ENCODE measurements around the gene ZFPM1.

The ZFPM1 gene

DNA sequence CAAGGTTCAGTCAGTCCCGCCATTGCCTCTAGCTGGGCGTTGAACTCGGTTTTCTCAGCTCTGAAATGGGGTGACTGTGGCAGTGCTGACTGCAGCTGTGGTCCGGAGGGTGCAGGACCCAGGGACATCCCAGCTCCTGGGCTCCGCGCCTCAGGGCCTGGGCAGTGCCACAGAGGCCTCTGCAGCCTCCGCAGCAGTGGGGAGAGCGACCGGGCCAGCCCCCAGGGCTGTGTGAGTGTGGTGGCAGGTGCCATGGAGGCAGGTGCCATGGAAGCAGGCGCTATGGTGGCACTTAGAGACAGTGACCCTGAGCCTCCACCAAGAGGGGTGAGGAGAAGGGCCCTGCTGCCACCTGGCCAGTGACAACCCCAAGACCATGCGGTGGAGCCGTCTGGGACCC lies 39.4 kb upstream of the ZFPM1 start:
- Histone ChIP-seq H3K4me3 (ENCODE audit: insufficient read length, low read depth) (no peak overlapping the region), H3K36me3 (ENCODE audit: insufficient read depth, insufficient read length, low read length) (no peaks in the 10 kb centered on the region), H3K4me1 (ENCODE audit: insufficient read depth, insufficient read length) (peaks cover 3% of the 10 kb centered on the region), H3K9ac (ENCODE audit: insufficient read length, low read depth) (no peak overlapping the region), H3K27me3 (ENCODE audit: insufficient read depth, insufficient read length) (no peaks in the 10 kb centered on the region), H3K9me3 (ENCODE audit: insufficient read depth, low read length) (no peaks in the 10 kb centered on the region)
- no peak for TF ChIP-seq SUZ12 (IDR thresholded peaks at IDR 0.05; ENCODE audit: extremely low read depth, insufficient read depth, insufficient read length)
- TF ChIP-seq ZNF274 (IDR thresholded peaks at IDR 0.05; ENCODE audit: low read depth, low read length), result no peak
- no peak for TF ChIP-seq YY1 (IDR thresholded peaks at IDR 0.05; ENCODE audit: insufficient read depth, insufficient read length)
- DNase-seq (ENCODE audit: low read depth, low spot score), result no peak

DNA sequence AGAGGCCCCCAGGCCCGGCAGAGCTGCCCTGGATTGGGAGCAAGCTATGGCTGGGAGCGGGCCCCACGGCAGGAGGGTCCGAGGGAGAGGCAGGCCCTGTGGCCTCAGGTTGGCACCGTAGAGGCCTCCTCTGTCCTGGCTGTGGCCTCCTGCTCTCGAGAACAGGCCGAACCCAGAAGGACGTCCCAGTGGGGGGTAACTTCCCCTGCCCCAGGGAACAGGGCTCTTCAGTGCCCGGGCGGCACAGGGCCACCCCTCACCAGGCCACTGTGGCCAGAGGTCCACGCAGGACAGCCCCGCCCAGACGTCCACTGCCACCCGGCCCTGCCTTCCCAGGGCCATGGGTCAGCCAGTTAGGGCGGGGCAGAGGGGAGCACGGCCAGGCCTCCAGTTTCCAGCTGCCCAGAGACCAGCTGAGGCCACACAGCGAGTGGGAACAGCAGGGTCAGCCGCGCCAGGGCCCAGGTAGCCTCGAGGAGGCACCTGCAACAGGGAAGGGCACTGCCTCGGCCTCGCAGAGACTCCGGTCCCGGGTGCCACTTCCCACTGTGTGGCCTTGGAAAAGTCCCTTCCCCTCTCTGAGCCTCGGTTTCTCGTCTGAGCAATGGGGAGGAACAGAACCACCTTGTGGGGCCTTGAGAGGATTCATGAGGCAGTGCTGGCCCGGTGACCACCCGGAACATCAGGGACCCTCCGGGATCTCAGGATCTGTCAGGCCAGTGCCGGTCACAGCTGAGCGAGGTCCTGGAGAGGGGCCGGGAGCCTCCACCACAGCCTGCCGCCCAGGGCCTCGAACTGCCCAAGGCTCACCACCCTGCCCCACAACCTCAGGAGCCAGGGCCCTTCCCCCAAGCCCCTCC lies 38.3 kb upstream of the ZFPM1 start:
- H3K36me3 ChIP-seq (ENCODE audit: insufficient read depth, insufficient read length, low read length), result no peaks in the 10 kb centered on the region
- peak overlapping the region; percentile 25 for H3K9ac ChIP-seq (ENCODE audit: insufficient read length, low read depth)
- H3K4me3 ChIP-seq (ENCODE audit: insufficient read length, low read depth), result no peak overlapping the region
- no peaks in the 10 kb centered on the region for H3K27me3 ChIP-seq (ENCODE audit: insufficient read depth, insufficient read length)
- H3K4me1 ChIP-seq (ENCODE audit: insufficient read depth, insufficient read length), result peaks cover 3% of the 10 kb centered on the region
- no peaks in the 10 kb centered on the region for H3K9me3 ChIP-seq (ENCODE audit: insufficient read depth, low read length)
- no peak for DNase-seq (ENCODE audit: low read depth, low spot score)
- no peak for TF ChIP-seq YY1 (IDR thresholded peaks at IDR 0.05; ENCODE audit: insufficient read depth, insufficient read length)
- no peak for TF ChIP-seq SUZ12 (IDR thresholded peaks at IDR 0.05; ENCODE audit: extremely low read depth, insufficient read depth, insufficient read length)
- TF ChIP-seq ZNF274 (IDR thresholded peaks at IDR 0.05; ENCODE audit: low read depth, low read length), result no peak

DNA sequence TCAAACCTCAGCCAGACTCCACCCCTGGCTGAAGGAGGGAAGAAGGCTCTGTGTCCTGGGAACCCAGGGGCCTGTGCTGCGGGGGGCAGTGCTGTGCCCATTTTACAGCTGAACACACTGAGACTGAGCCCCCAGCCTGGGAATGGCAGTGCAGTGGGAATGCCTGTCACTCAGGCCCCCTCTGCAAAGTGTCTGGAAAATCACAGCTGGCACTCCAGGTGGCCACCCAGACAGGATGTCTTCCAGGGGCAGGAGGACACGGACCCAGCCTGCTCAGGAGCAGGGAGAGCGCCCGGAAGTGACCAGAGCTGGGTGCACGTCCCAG lies 37.7 kb upstream of the ZFPM1 start:
- Histone ChIP-seq H3K9ac (ENCODE audit: insufficient read length, low read depth) (peak overlapping the region; percentile 25), H3K27me3 (ENCODE audit: insufficient read depth, insufficient read length) (no peaks in the 10 kb centered on the region)
- TF ChIP-seq ZNF274 (IDR thresholded peaks at IDR 0.05; ENCODE audit: low read depth, low read length) (no peak), YY1 (IDR thresholded peaks at IDR 0.05; ENCODE audit: insufficient read depth, insufficient read length) (no peak), SUZ12 (IDR thresholded peaks at IDR 0.05; ENCODE audit: extremely low read depth, insufficient read depth, insufficient read length) (no peak)

DNA sequence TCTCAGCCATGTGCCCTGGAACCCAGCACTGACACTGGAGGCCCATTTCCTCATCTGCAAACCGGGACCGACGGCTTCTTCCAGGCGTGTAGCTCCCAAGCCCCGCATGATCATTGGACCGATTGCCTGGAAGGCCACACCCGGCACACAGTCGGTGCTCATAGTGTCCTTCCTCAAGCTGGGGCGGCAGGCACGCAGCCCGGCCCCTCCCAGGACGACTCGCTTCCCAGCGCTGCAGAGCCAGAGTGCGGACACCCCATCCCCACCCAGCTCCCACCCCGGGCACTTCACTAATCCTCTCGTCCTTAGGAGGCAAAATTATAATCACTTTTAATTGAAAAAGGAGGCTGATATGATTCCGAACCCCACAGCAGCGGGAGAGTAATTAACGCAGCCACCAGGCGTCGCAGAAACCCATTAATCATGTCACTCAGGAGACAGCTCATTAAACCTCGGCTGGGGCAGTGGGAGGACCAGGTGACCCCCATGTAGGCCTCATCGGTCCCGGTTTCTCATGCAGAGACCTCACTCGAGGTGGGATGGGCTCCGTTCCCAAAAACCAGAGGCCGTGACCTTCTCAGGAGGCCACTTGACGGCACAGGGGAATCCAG lies 37.3 kb upstream of the ZFPM1 start:
- Histone ChIP-seq H3K9ac (ENCODE audit: insufficient read length, low read depth) (peak overlapping the region; percentile 25), H3K4me1 (ENCODE audit: insufficient read depth, insufficient read length) (peaks cover 6% of the 10 kb centered on the region)
- TF ChIP-seq ZNF274 (IDR thresholded peaks at IDR 0.05; ENCODE audit: low read depth, low read length) (no peak), SUZ12 (IDR thresholded peaks at IDR 0.05; ENCODE audit: extremely low read depth, insufficient read depth, insufficient read length) (no peak), YY1 (IDR thresholded peaks at IDR 0.05; ENCODE audit: insufficient read depth, insufficient read length) (no peak)

More for the DNA sequence above, 37.7 kb upstream of the ZFPM1 start:
- no peaks in the 10 kb centered on the region for H3K36me3 ChIP-seq (ENCODE audit: insufficient read depth, insufficient read length, low read length)
- no peak for DNase-seq (ENCODE audit: low read depth, low spot score)
- peaks cover 5% of the 10 kb centered on the region for H3K4me1 ChIP-seq (ENCODE audit: insufficient read depth, insufficient read length)
- H3K9me3 ChIP-seq (ENCODE audit: insufficient read depth, low read length), result no peaks in the 10 kb centered on the region
- no peak overlapping the region for H3K4me3 ChIP-seq (ENCODE audit: insufficient read length, low read depth)

DNA sequence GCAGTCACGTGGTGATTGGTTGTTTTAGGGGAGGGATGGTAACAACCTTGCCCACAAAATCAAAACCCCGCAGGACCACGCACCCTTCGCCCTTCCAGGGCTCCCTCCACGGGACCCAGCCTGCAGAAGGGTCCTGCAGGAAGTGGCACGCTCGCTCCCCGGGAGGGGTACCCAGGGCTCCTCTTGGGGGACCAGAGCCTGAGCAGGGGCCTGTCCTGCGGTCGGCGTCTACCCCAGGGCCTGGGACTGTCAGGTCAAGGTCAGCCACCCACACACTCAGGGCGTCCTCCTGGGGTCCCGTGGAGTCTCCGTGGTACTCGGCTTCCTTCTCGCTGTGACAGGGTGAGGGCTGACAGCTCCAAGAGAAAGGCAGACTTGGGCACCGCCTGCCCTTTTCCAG lies 36.4 kb upstream of the ZFPM1 start:
- TF ChIP-seq YY1 (IDR thresholded peaks at IDR 0.05; ENCODE audit: insufficient read depth, insufficient read length) (no peak), ZNF274 (IDR thresholded peaks at IDR 0.05; ENCODE audit: low read depth, low read length) (no peak)
- Histone ChIP-seq H3K4me3 (ENCODE audit: insufficient read length, low read depth) (no peak overlapping the region), H3K27me3 (ENCODE audit: insufficient read depth, insufficient read length) (no peaks in the 10 kb centered on the region), H3K9ac (ENCODE audit: insufficient read length, low read depth) (no peak overlapping the region), H3K9me3 (ENCODE audit: insufficient read depth, low read length) (no peaks in the 10 kb centered on the region), H3K4me1 (ENCODE audit: insufficient read depth, insufficient read length) (peaks cover 6% of the 10 kb centered on the region), H3K36me3 (ENCODE audit: insufficient read depth, insufficient read length, low read length) (no peaks in the 10 kb centered on the region)
- DNase-seq (ENCODE audit: low read depth, low spot score), result no peak

More for the DNA sequence above, 37.3 kb upstream of the ZFPM1 start:
- H3K4me3 ChIP-seq (ENCODE audit: insufficient read length, low read depth), result no peak overlapping the region
- H3K27me3 ChIP-seq (ENCODE audit: insufficient read depth, insufficient read length), result no peaks in the 10 kb centered on the region
- no peaks in the 10 kb centered on the region for H3K36me3 ChIP-seq (ENCODE audit: insufficient read depth, insufficient read length, low read length)
- no peak for DNase-seq (ENCODE audit: low read depth, low spot score)
- H3K9me3 ChIP-seq (ENCODE audit: insufficient read depth, low read length), result no peaks in the 10 kb centered on the region

DNA sequence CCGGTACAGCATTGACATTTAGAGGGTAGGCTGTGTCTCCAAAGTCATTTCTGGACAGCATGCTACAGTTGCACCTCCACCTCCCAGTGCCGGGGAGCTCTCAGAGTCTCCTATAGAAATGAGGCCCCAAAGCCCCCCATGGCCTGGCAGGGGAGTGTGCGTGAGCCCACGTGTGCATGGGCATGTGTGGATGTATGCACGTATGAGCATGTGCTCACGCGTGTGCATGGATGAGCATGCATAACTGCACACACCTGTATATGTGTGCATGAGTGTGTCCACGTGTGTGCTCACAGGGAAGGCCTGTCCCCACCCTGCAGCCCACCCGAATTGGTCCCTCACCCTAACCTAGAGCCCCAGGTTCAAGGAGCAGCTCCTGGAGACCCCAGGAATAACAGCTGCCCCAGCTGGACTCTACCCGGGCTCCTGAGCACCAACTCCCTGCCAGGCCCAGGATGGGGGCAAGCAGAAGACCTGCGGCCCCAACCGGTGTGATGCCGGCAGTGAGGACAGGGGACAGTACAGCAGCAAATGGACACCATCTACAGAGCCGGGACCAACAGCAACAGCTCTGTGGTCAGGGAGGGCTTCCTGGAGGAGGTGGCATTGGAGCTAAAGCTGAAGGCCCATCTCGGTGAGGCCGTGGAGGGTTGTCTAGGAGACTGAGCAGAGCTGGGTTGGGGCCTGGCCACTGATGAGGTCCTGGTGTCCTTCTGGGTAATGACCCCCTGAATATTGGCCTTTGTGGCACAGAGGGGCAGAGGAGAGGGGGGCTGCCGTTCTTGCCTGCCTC lies 35.2 kb upstream of the ZFPM1 start:
- Histone ChIP-seq H3K4me3 (ENCODE audit: insufficient read length, low read depth) (no peak overlapping the region), H3K9ac (ENCODE audit: insufficient read length, low read depth) (no peak overlapping the region), H3K36me3 (ENCODE audit: insufficient read depth, insufficient read length, low read length) (no peaks in the 10 kb centered on the region), H3K9me3 (ENCODE audit: insufficient read depth, low read length) (no peaks in the 10 kb centered on the region), H3K4me1 (ENCODE audit: insufficient read depth, insufficient read length) (peaks cover 6% of the 10 kb centered on the region), H3K27me3 (ENCODE audit: insufficient read depth, insufficient read length) (no peaks in the 10 kb centered on the region)
- DNase-seq (ENCODE audit: low read depth, low spot score), result no peak
- TF ChIP-seq YY1 (IDR thresholded peaks at IDR 0.05; ENCODE audit: insufficient read depth, insufficient read length) (no peak), ZNF274 (IDR thresholded peaks at IDR 0.05; ENCODE audit: low read depth, low read length) (no peak), SUZ12 (IDR thresholded peaks at IDR 0.05; ENCODE audit: extremely low read depth, insufficient read depth, insufficient read length) (no peak)

DNA sequence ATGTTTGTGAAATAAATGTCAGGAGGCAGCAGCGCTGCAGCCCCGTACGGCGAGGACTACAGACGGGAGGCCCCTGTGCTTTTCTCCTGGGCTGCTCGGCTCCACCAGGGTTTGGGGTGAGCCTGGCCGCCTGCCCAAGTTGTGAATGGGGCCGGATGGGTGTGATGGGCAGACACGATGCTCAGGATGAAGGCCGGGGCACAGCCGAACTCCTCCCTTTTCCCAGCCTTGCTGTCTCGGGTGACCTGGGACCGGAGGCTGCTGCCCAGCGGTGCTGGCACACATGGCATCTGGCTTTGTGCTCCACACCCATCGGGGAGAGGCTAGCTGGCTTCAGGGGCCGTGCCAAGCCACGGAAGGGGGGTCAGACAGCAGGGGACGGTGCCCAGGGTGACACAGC lies 34.2 kb upstream of the ZFPM1 start:
- H3K36me3 ChIP-seq (ENCODE audit: insufficient read depth, insufficient read length, low read length), result no peaks in the 10 kb centered on the region
- no peak overlapping the region for H3K4me3 ChIP-seq (ENCODE audit: insufficient read length, low read depth)
- H3K9ac ChIP-seq (ENCODE audit: insufficient read length, low read depth), result no peak overlapping the region
- DNase-seq (ENCODE audit: low read depth, low spot score), result no peak
- peaks cover 6% of the 10 kb centered on the region for H3K4me1 ChIP-seq (ENCODE audit: insufficient read depth, insufficient read length)
- H3K9me3 ChIP-seq (ENCODE audit: insufficient read depth, low read length), result no peaks in the 10 kb centered on the region
- no peaks in the 10 kb centered on the region for H3K27me3 ChIP-seq (ENCODE audit: insufficient read depth, insufficient read length)
- TF ChIP-seq YY1 (IDR thresholded peaks at IDR 0.05; ENCODE audit: insufficient read depth, insufficient read length), result no peak
- TF ChIP-seq SUZ12 (IDR thresholded peaks at IDR 0.05; ENCODE audit: extremely low read depth, insufficient read depth, insufficient read length), result no peak
- TF ChIP-seq ZNF274 (IDR thresholded peaks at IDR 0.05; ENCODE audit: low read depth, low read length), result no peak
